DND-41 (cell line): ENCODE measurements around the gene SAGE1.

Source experiments
- EZH2 ChIP-seq: IDR thresholded peaks from 3 replicates; pipeline ENCODE4 v1.6.1; 2012; ENCODE audit warnings: borderline replicate concordance, low read depth, mild to moderate bottlenecking, moderate library complexity, low read length, inconsistent platforms; ENCODE audit not compliant: severe bottlenecking
- TF ChIP-seq, protein P1 (sequence below): IDR thresholded peaks from 2 replicates; pipeline ENCODE4 v1.5.1; 2012; ENCODE audit warnings: borderline replicate concordance, low read length, moderate library complexity, mild to moderate bottlenecking; ENCODE audit not compliant: poor library complexity, severe bottlenecking; ENCODE audit errors: extremely low read depth

GRCh38 chrX:135923353-135923752 lies 29.8 kb downstream of the SAGE1 start:
- TF ChIP-seq, protein P1, sequence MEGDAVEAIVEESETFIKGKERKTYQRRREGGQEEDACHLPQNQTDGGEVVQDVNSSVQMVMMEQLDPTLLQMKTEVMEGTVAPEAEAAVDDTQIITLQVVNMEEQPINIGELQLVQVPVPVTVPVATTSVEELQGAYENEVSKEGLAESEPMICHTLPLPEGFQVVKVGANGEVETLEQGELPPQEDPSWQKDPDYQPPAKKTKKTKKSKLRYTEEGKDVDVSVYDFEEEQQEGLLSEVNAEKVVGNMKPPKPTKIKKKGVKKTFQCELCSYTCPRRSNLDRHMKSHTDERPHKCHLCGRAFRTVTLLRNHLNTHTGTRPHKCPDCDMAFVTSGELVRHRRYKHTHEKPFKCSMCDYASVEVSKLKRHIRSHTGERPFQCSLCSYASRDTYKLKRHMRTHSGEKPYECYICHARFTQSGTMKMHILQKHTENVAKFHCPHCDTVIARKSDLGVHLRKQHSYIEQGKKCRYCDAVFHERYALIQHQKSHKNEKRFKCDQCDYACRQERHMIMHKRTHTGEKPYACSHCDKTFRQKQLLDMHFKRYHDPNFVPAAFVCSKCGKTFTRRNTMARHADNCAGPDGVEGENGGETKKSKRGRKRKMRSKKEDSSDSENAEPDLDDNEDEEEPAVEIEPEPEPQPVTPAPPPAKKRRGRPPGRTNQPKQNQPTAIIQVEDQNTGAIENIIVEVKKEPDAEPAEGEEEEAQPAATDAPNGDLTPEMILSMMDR: peak; percentile 37
- TF ChIP-seq EZH2: no peak
